Measurements from ENCODE around the gene TAF10.
A peak's percentile ranks its signal among the peaks of the same experiment; 100 is the strongest.

Gene TAF10

GRCh38 chr11:6612213-6613041 lies at the start of gene TAF10:
TSS of gene TAF10 (minus strand) at chr11:6612216. CDS start at chr11:6612189, 27 bp downstream.
- DNase-seq: peak; percentile 98

GRCh38 chr11:6660712-6661111 lies 48.7 kb upstream of the TAF10 start:
- DNase-seq: no peak

- DNase-seq: no peak
Measured at GRCh38 chr11:6658647-6659046, 46.6 kb upstream of the TAF10 start.

GRCh38 chr11:6657346-6657745 lies 45.3 kb upstream of the TAF10 start:
- no peak for DNase-seq

DNA sequence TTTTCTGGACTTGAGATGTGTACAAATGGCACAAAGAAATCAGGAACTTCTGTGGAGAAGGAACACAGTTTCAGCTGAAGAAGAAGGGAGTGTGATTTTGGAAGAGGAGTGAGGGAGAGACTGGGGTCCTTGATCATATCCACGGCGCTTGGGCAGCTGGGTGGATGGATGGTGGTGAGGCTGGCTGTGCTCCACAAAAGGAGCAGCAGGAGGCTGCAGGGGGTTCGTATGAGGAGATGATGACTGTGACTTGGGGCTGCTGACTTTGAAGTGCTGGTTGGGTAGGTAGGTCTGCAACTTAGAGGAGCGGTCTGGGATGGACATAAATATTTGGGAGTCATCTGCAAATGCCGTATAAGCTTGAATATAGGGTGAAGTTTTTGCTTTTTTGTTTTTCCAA lies 44.9 kb upstream of the TAF10 start:
- DNase-seq: no peak

DNA sequence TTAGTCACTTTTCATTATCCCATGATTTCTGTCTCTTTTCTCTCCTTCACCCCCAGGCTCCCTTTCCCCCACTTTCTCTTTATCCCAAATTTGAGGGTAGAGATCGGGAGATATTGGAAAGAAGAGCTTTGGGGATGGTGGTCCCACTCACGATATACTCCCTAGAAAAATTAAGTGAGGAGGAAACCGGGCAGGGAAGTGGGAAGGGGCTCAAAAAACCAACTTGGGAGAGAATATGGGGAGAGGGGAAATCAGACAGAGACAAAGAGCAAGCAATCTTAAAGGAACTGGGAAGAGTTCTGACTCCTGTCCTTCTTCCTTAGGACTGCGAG lies 44.5 kb upstream of the TAF10 start:
- DNase-seq: no peak

DNA sequence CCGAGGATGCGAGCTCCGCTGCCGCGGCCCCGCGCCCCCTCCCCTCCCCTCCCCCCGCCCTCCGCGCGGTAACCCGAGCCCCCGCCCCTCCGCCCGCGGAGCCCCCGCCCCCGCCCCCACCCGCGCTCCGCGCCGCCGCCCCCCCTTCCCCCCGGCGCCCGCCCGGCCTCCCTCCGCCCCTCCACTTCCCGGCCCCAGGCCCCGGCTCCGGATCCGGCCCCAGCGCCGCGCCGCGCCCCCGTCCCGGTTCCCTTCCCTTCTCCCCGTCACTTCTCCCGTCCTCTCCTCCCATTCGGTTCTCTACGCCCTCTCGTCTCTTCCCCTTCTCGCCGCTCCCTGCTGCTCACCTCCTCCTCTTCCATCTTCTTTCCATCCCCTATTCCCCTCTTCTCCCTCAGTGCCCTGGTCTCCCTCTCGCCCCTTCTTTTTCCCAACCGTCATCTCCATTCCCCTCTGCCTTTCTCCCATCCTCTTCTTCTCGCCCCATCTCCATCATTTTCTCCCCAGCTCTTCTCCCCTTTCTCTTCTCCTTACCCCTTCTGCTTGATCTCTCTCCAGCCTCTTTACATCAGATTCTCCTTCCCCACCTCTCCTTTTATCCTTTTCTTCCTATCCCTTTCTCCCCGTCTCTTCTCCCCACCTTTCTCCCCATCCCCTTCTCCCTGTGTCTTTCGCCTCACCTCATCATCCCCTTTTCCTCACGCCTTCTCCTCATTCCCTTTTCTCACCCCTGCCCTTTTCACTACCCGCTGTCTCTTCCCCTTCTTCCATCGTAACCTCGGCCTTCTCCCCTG lies 44.0 kb upstream of the TAF10 start, which contains the start of gene DCHS1:
Gene DCHS1, minus strand, starts transcription at position 20 of the 794 bp plus-strand sequence. CDS start 14,196 bp downstream, outside the sequence.
- DNase-seq: peak; percentile 80

DNA sequence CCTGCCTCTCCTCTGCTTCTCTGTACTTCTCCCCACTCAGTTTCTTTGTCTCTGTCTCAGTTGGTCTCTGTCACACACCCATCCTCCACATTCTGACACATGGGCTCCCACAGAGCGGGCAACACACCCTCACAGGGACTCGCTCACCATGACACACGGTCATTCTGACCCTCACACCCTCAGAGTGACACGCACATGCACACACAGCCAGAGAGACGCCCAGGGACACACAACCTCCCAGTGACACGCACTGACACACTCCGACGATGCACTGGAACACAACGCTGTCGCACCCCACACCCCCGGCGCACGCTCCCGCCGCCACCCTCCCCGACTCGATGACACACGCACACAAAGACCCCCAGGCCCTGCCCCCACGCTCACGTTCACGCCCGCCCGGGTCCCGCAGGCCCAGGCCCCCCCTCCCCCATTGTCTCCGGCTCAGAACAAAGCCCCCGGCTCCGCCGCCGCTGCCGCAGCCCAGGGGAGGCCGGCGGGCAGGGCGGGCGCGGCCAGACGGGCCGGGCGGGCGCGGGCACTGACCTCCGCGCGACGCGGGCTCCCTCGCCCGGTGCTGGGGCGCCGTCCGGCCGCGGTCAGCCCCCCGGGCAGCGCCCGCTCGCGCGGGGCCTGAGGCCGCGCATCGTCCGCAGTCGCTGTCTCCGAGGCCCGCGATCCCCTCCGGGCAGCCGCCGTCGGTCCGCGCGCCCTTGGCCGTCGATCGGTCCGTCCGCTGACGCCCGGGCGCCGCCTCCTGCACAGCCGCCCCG lies 43.2 kb upstream of the TAF10 start:
- peak; percentile 69 for DNase-seq

DNA sequence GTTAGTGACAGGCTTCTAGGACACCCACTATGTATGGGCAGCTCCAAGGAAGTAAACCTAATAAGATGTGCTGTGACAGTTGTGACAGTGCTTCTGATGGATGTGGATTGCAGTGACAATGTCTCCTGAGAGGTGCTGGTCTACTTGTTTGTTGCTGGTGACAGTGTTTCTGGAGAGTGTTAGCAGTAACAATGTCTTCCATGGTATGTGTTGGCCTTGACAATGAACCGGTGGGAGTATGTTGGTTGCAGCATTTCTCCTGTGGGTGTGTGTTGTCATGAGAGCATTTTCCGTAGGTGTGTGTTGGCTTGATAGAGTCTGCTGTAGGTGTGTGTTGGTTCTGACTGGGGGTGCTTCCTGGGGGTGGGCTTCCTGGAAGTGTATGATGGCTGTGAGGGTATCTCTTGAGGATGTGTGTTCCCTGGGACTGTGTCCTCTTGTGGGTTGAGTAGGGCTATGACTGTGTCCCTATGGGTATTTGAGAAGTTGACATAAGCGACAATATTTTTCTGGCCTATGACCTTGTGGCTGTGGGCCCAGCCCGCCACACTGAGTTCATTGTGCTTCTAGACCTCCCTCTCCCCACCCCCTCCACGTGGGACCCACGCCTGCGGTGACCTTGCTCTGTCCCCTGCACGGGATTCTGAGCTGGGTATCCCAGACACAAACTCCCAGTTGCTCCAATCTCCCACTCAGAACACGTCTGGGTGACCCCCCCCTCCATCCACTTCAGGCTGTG lies 42.4 kb upstream of the TAF10 start:
- DNase-seq: no peak

DNA sequence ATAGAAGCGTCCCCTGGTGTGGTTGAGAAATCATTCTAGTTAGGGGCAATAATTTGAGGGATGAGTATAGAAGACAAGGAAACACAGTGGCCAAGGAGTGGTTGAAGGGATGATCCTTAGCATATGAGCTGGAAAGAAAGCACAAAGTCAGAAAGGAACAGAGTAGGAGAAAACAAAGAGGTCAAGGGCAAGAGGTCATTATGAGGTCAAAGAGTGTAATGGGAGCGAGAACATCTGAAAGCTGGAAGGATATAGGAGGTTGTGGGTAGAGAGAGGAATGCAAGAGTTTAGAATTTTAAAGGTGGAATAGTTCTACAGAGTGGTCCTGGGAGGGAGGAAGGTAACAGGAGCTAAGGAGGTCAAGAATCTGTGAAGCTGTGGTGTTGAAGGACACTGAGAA lies 41.6 kb upstream of the TAF10 start:
- no peak for DNase-seq

- DNase-seq: no peak
Measured at GRCh38 chr11:6653097-6653496, 41.1 kb upstream of the TAF10 start.

DNA sequence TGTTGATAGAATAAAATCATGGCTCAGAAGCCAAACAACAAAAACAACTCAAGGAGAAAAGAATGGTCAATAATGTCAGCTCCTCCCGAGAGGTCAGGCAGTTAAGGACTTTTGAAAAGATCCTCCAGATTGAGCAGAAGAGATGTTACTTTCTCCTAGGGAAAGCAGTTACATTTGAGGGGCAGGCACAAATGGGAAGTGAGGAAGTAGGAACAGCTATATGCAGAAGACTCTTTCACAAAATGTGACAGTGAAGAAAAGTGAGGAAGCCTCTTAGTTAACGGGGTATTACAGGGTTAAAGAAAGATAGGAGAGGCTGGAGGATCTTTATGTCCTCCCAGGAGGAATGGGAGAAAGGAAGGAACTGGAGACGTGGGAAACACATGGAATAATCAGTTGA lies 40.2 kb upstream of the TAF10 start:
- no peak for DNase-seq

DNA sequence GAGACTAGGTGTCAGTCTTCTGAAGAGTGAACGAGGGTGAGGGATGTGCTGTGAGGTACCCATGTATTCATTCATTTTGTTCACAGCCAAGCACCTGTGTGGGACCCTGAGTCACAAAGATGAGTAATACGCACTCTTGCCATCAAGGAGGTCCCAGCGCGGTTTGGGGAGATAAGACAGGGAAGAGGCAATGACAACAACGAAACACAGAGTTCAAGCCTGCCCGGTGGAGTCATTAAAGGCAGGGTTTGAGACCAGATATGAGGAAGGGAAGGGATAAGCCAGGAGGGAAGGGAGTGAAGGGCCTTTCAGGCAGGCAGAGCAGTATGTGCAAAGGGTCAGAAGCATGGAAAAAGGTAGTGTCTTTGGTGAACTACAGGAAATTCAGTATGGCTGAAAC lies 39.0 kb upstream of the TAF10 start:
- no peak for DNase-seq

DNA sequence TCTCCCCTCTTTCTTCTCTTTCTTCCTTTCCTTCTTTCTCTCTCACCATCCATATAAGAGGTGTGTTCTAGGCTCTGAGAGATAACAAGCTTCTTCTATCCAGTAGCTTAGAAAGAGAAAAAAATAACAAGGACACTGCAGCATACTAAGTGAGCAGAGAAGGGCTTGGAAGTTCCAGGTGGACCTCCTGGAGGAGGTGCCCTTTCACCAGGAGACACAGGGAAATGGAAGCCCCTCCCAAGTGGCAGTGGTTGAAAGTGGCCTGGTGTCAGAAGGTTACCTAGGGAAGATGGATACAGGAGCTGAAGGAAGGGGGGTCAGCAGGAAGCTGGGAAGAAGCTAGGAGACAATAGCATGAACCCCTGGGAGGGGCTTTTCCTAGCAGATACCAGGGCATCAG lies 38.1 kb upstream of the TAF10 start:
- DNase-seq: no peak

DNA sequence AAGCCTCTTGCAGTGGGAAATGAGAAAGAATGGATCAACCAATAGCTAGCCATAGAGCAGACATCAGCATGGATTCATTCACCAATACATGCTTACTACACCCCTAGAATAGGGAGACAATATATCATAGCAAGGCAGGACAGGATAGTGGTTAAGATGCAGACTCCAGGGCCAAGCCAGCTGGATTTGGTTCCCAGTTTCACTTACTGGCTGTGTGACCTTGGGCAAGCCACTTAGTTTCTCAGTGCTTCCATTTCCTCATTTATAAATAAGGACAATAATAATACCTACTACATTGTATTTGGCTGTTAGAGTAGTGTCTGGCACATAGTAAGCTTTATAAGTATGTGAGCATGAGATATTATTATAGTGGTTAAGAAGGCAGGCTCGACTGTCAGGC lies 36.5 kb upstream of the TAF10 start:
- no peak for DNase-seq

DNA sequence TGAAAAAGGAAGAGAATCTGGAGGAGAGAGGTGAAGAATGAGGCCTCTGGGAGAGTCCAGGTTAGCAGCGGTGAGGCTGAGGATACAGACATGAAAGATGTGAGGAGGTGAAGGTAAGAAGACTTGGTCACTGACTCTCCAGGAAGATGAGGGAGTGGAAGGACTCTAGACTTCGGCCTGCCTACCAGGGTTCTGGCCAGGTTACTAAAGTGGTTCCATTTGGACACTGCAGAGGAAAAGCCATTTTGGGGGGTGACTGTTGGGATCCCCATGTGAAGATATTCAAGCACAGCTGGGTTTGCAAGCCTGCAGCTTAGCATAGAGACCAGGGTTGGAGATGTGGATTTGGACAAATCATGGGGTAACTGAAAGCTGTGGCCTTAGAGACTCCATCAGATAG lies 35.8 kb upstream of the TAF10 start:
- no peak for DNase-seq

DNA sequence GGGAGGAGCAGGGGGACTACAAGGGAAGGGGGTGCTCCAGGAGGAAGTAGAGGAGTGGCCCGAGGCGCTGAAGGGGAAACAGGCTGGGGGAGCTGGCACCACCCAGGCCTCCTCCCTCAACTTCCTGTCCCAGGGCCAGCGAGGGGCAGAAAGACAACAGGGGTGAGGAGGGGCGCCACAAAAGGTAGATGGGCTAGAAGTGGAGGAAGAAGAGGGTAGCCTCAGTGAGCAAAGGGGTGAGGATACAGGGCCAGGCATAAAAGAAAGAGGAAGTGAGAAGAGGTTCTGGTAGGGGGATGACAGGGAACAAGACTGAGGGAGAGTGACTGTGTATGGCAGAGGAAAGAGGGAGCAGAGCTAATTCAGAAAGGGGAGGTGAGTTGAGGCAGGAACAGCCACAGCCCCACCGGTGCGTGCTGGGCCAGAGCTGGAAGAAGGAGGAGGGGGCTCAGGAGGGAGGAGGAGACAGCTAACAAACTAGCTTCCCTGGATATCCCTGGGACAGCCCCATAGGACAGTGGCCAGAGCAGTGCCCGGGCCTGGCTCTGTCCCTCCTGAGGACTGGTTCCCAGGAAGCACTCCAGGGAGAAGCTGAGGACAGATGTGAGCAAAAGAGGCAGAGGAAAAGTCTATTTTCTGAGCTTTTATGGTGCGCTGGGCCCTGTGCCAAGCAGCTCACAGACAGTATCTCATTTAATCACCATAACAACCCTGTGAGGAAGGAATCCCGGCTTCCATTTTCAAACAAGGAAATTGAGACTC lies 35.1 kb upstream of the TAF10 start:
- peak; percentile 82 for DNase-seq

DNA sequence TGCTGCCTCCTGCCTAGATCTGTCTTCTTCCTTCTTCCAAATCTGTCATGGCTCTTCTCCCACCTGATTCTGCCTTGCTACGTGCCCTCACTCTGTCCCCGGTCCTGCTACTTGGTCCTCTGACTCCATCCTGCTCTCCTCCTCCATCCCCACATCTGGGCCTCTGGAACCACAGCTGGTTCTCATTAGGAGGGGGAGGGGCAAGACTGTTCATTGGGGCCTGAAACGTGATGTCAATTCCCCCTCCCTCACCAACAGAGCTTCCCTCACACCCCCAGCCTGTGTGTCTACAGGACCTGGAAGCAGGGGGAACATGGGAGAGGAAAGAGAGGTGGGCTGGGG lies 34.5 kb upstream of the TAF10 start:
- DNase-seq: peak; percentile 95

GRCh38 chr11:6646071-6646470 lies 34.1 kb upstream of the TAF10 start:
- DNase-seq: peak; percentile 89

DNA sequence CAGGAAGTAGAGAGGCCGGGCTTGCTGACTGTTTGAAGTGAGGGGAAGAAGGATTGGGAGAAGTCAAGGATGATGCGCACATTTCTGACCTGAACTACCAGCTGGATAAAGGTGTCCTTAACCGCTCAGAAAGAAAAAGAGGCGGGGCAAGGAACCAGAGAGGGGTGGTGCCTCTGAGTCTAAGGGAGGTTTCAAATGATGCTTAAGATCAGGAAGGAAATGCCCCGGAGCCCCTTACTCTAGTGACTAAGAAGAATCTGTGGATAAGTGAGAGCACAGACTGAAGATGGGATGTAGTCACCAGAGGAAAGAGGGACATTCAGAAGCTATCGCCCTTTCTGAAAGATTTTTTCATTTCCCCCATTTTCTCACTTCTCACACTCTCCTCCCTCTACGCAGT lies 30.9 kb upstream of the TAF10 start:
- DNase-seq: no peak

DNA sequence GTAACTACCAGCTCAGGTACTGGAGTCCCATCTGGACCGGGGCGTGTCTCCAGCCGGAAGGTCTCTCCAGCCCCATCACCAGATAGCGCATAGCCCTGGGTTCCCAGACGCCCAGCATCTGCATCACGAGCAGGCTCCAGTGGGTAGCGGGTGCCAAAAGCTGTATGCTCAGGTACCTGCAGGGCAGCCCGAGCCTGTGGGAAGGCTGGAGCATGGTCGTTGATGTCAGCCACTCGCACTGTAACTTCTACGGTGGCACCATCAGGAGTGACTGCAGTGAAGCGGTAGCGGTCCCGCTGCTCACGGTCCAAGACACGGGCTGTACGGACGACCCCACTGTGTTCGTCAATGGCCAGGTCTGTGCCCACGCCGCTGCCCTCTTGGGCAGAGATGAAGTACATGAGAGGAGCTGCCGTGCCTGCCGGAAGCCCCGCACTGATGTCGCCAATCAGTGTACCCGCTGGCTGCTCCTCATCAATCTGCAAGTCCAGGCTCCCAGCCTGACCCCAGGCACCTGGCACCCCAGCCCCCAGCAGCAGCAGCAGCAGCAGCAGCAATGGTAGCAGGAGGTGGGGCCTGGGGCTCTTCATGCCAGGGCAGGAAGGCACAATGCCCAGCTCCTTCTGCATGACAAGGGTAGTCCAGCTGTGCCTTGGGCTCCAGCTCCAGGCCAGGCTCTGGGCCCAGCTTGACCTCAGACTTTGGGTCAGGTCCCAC lies 29.1 kb upstream of the TAF10 start:
- DNase-seq: no peak

Data from right hindlimb (tissue), 1 donor.